Liver (tissue), 9 donors: Measurements from ENCODE around the gene ABLIM3. TPM values are rescaled to one million over a fixed set of nuclear protein-coding genes. Genes with fewer than 3 reads are reported as not detected.

ENCODE experiments used
- DNase-seq: peaks from one replicate; pipeline ENCODE4 v3.0.0-alpha.2; 2017; ENCODE audit warnings: low spot score
- H3K27ac ChIP-seq, 2 donors: one replicate each; pipeline ENCODE4 v1.7.0; 2013; ENCODE audit warnings: inconsistent platforms in 2 of 2, low read length in 2 of 2, control low read depth in 1 of 2, low read depth in 1 of 2, mild to moderate bottlenecking in 1 of 2
- H3K27me3 ChIP-seq, 4 donors: one replicate each; pipeline versions ENCODE4 v1.6.1 to v1.7.0; 2013; ENCODE audit warnings: low read length in 3 of 4, inconsistent platforms in 1 of 4, mild to moderate bottlenecking in 1 of 4, moderate library complexity in 1 of 4; ENCODE audit not compliant: control insufficient read depth in 4 of 4, insufficient read depth in 4 of 4
- H3K36me3 ChIP-seq, 4 donors: one replicate each; pipeline versions ENCODE4 v1.6.1 to v1.7.0; 2013; ENCODE audit warnings: low read length in 3 of 4, mild to moderate bottlenecking in 3 of 4, low read depth in 1 of 4, moderate library complexity in 1 of 4; ENCODE audit not compliant: control insufficient read depth in 4 of 4, insufficient read depth in 3 of 4
- H3K4me1 ChIP-seq, 4 donors: one replicate each; pipeline versions ENCODE4 v1.6.1 to v1.7.0; 2013; ENCODE audit warnings: low read length in 3 of 4, mild to moderate bottlenecking in 3 of 4, moderate library complexity in 1 of 4; ENCODE audit not compliant: control insufficient read depth in 4 of 4, insufficient read depth in 4 of 4
- H3K4me3 ChIP-seq, 3 donors: one replicate each; pipeline versions ENCODE4 v1.6.1 to v1.7.0; 2013; ENCODE audit warnings: low read length in 3 of 3, control low read depth in 1 of 3, low read depth in 1 of 3, mild to moderate bottlenecking in 1 of 3
- H3K9ac ChIP-seq, 2 donors: one replicate each; pipeline ENCODE4 v1.7.0; 2013; ENCODE audit warnings: low read length in 2 of 2, mild to moderate bottlenecking in 2 of 2, moderate library complexity in 2 of 2, control low read depth in 1 of 2, low read depth in 1 of 2
- H3K9me3 ChIP-seq, 4 donors: one replicate each; pipeline versions ENCODE4 v1.6.1 to v1.7.0; 2013; ENCODE audit warnings: low read length in 3 of 4; ENCODE audit not compliant: control insufficient read depth in 4 of 4
- ATF3 ChIP-seq: IDR thresholded peaks from 2 replicates; pipeline ENCODE4 v1.6.1; 2016; ENCODE audit warnings: antibody characterized with exemption
- CTCF ChIP-seq: fragments of 150-350 bp; IDR thresholded peaks from 2 replicates; pipeline ENCODE4 v1.5.1; 2017; ENCODE audit warnings: improper control_type of control experiment, low read depth, low read length; ENCODE audit not compliant: missing input control
- EGR1 ChIP-seq, 2 donors: IDR thresholded peaks; 2 replicates each; pipeline ENCODE4 v1.6.1; 2016 to 2018; ENCODE audit warnings: antibody characterized with exemption in 2 of 2, low read depth in 2 of 2
- FOXA1 ChIP-seq: IDR thresholded peaks from 2 replicates; pipeline ENCODE4 v1.6.1; 2016; ENCODE audit warnings: antibody characterized with exemption
- FOXA2 ChIP-seq: IDR thresholded peaks from 2 replicates; pipeline ENCODE4 v1.6.1; 2016; ENCODE audit warnings: antibody characterized with exemption
- GABPA ChIP-seq, 2 donors: IDR thresholded peaks in 1 of 2; conservative IDR thresholded peaks in 1 of 2; 2 replicates each; pipeline ENCODE4 v1.6.1; 2016; ENCODE audit warnings: antibody characterized with exemption in 2 of 2, mild to moderate bottlenecking in 1 of 2, moderate library complexity in 1 of 2
- HNF4A ChIP-seq, 2 donors: conservative IDR thresholded peaks; 2 replicates each; pipeline ENCODE4 v1.6.1; 2016; ENCODE audit warnings: antibody characterized with exemption in 2 of 2, mild to moderate bottlenecking in 2 of 2
- HNF4G ChIP-seq: IDR thresholded peaks from 2 replicates; pipeline ENCODE4 v1.6.1; 2016; ENCODE audit warnings: antibody characterized with exemption
- JUND ChIP-seq, 2 donors: IDR thresholded peaks; 2 replicates each; pipeline ENCODE4 v1.6.1; 2016; ENCODE audit warnings: antibody characterized with exemption in 2 of 2
- MAX ChIP-seq: IDR thresholded peaks from 2 replicates; pipeline ENCODE4 v1.6.1; 2016; ENCODE audit warnings: antibody characterized with exemption
- NR2F2 ChIP-seq: IDR thresholded peaks from 2 replicates; pipeline ENCODE4 v1.6.1; 2016; ENCODE audit warnings: antibody characterized with exemption
- RAD21 ChIP-seq, 2 donors: IDR thresholded peaks; 2 replicates each; pipeline ENCODE4 v1.6.1; 2016; ENCODE audit warnings: antibody characterized with exemption in 2 of 2, mild to moderate bottlenecking in 2 of 2
- REST ChIP-seq: IDR thresholded peaks from 2 replicates; pipeline ENCODE4 v1.6.1; 2016; ENCODE audit warnings: antibody characterized with exemption, mild to moderate bottlenecking
- RXRA ChIP-seq, 2 donors: IDR thresholded peaks; 2 replicates each; pipeline ENCODE4 v1.6.1; 2017 to 2018; ENCODE audit warnings: antibody characterized with exemption in 2 of 2, mild to moderate bottlenecking in 1 of 2
- SP1 ChIP-seq: IDR thresholded peaks from 2 replicates; pipeline ENCODE4 v1.6.1; 2018; ENCODE audit warnings: antibody characterized with exemption, mild to moderate bottlenecking
- TAF1 ChIP-seq: conservative IDR thresholded peaks from 2 replicates; pipeline ENCODE4 v1.6.1; 2016; ENCODE audit warnings: antibody characterized with exemption, mild to moderate bottlenecking
- YY1 ChIP-seq: IDR thresholded peaks from 2 replicates; pipeline ENCODE4 v1.6.1; 2016; ENCODE audit warnings: antibody characterized with exemption, mild to moderate bottlenecking
- ZBTB33 ChIP-seq: IDR thresholded peaks from 2 replicates; pipeline ENCODE4 v1.6.1; 2016; ENCODE audit warnings: antibody characterized with exemption
- WGBS: extraction: QIAGEN DNeasy Blood & Tissue Kit; methylation state at CpG from one replicate; pipeline ENCODE4 v1.1.7; 2013; 5-methylcytosine and 5-hydroxymethylcytosine counted together
- polyA plus RNA-seq, 2 donors: library from polyadenylated mRNA; stranded (reverse) in 1 of 2; unstranded in 1 of 2; fragments of 200-250 nt in 1 of 2; fragments of >200 nt in 1 of 2; fragmentation: Nextera tagmentation in 1 of 2; extraction: Ambion mirVana in 1 of 2; gene quantifications; one replicate each; pipeline versions ENCODE4 v1.2.1 to v1.2.3, GENCODE V29; 2013 to 2015
- total RNA-seq, 2 donors: library from RNA; depleted of rRNA; stranded (reverse); fragments of >200 nt; gene quantifications; one replicate each; pipeline ENCODE4 v1.2.3, GENCODE V29; 2014
- donor health status: healthy.
- donor health status: healthy.
- donor health status: healthy.
- donor health status: healthy.
- donor health status: healthy.

Gene ABLIM3
- total and polyA plus RNA-seq, 4 donors: 6.8 to 131 (median 43.1) TPM

GRCh38 chr5:149229298-149229937 lies 88.1 kb downstream of the ABLIM3 start:
- Histone ChIP-seq H3K9me3 (no peaks in the 10 kb centered on the region), H3K36me3 (peaks cover 7 to 53% (median 39%) of the 10 kb centered on the region in 4 donors), H3K4me3 (no peak overlapping the region), H3K27ac (no peak overlapping the region), H3K27me3 (no peaks in the 10 kb centered on the region), H3K9ac (no peak overlapping the region), H3K4me1 (peaks cover 0 to 6% (median 0%) of the 10 kb centered on the region in 4 donors)
- DNase-seq: no peak
- TF ChIP-seq CTCF (no peak), FOXA1 (no peak), YY1 (no peak), ZBTB33 (no peak), NR2F2 (no peak), TAF1 (no peak), JUND (IDR thresholded peaks at IDR 0.05) (no peak), RAD21 (IDR thresholded peaks at IDR 0.05) (no peak), GABPA (IDR thresholded peaks at IDR 0.05 in 1 of 2, conservative IDR thresholded peaks at IDR 0.05 in 1 of 2) (no peak), RXRA (IDR thresholded peaks at IDR 0.05) (no peak), EGR1 (IDR thresholded peaks at IDR 0.05; ENCODE audit: low read depth in 2 of 2) (no peak), MAX (no peak), REST (no peak), SP1 (no peak), ATF3 (no peak), HNF4G (no peak), FOXA2 (no peak), HNF4A (conservative IDR thresholded peaks at IDR 0.05) (no peak)
- 65% methylated on average over 6 of the region's 6 CpGs for WGBS
